ENCODE data around the gene EDARADD.

EDARADD gene

GRCh38 chr1:236514703-236515442 lies 120.8 kb downstream of the EDARADD start:
- no peak for DNase-seq (ENCODE audit: low read depth)
- H3K4me3 ChIP-seq (ENCODE audit: low read depth, low read length) = no peak overlapping the region
- TF ChIP-seq CTCF (IDR thresholded peaks at IDR 0.05; ENCODE audit: low read depth, low read length, missing control alignments) = no peak

GRCh38 chr1:236515443-236515958 lies 121.4 kb downstream of the EDARADD start:
- no peak for TF ChIP-seq CTCF (IDR thresholded peaks at IDR 0.05; ENCODE audit: low read depth, low read length, missing control alignments)
- no peak overlapping the region for H3K4me3 ChIP-seq (ENCODE audit: low read depth, low read length)
- DNase-seq (ENCODE audit: low read depth) = no peak

- DNase-seq (ENCODE audit: low read depth) = no peak
- no peak for TF ChIP-seq CTCF (IDR thresholded peaks at IDR 0.05; ENCODE audit: low read depth, low read length, missing control alignments)
- no peak overlapping the region for H3K4me3 ChIP-seq (ENCODE audit: low read depth, low read length)
These were observed 123.0 kb downstream of the EDARADD start for GRCh38 chr1:236516929-236517704.

GRCh38 chr1:236518322-236518721 lies 124.2 kb downstream of the EDARADD start:
- TF ChIP-seq CTCF (IDR thresholded peaks at IDR 0.05; ENCODE audit: low read depth, low read length, missing control alignments) = no peak
- DNase-seq (ENCODE audit: low read depth) = no peak
- no peak overlapping the region for H3K4me3 ChIP-seq (ENCODE audit: low read depth, low read length)

- DNase-seq (ENCODE audit: low read depth) = no peak
- TF ChIP-seq CTCF (IDR thresholded peaks at IDR 0.05; ENCODE audit: low read depth, low read length, missing control alignments) = no peak
- H3K4me3 ChIP-seq (ENCODE audit: low read depth, low read length) = no peak overlapping the region
These were observed 126.4 kb downstream of the EDARADD start for GRCh38 chr1:236520445-236521005.

- DNase-seq (ENCODE audit: low read depth) = no peak
- H3K4me3 ChIP-seq (ENCODE audit: low read depth, low read length) = peak overlapping the region; percentile 99
- no peak for TF ChIP-seq CTCF (IDR thresholded peaks at IDR 0.05; ENCODE audit: low read depth, low read length, missing control alignments)
These were observed 129.0 kb downstream of the EDARADD start for GRCh38 chr1:236522937-236523703.

All from GM12864 (cell line).